Measurements from ENCODE around the gene ATP2C2.
A peak's percentile ranks its signal among the peaks of the same experiment; 100 is the strongest.
"Not testable (repeated sequence)": the region's sequence is repeated elsewhere in the genome, so short reads cannot be mapped to it uniquely, and the experiment has no call there.

The ATP2C2 gene

GRCh38 chr16:84398701-84399100, 30.4 kb downstream of the ATP2C2 start:
- no peak for DNase-seq

GRCh38 chr16:84399912-84400311, 31.6 kb downstream of the ATP2C2 start:
- DNase-seq: not testable (repeated sequence)

DNA sequence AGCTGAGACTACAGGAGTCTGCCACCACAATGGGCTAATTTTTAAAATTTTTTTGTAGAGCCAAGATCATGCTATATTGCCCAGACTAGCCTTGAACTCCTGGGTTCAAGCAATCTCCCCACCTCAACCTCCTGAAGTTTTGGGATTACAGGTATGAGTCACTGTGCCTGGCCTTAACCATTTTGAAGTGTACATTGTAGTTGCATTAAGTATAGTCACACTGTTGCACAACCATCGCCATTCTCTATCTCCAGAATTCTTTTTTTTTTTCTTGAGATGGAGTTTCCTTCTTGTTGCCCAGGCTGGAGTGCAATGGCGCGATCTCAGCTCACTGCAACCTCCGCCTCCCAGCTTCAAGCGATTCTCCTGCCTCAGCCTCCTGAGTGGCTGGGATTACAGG, 35.1 kb downstream of the ATP2C2 start:
- not testable (repeated sequence) for DNase-seq

GRCh38 chr16:84404324-84404723, 36.0 kb downstream of the ATP2C2 start:
- no peak for DNase-seq

DNA sequence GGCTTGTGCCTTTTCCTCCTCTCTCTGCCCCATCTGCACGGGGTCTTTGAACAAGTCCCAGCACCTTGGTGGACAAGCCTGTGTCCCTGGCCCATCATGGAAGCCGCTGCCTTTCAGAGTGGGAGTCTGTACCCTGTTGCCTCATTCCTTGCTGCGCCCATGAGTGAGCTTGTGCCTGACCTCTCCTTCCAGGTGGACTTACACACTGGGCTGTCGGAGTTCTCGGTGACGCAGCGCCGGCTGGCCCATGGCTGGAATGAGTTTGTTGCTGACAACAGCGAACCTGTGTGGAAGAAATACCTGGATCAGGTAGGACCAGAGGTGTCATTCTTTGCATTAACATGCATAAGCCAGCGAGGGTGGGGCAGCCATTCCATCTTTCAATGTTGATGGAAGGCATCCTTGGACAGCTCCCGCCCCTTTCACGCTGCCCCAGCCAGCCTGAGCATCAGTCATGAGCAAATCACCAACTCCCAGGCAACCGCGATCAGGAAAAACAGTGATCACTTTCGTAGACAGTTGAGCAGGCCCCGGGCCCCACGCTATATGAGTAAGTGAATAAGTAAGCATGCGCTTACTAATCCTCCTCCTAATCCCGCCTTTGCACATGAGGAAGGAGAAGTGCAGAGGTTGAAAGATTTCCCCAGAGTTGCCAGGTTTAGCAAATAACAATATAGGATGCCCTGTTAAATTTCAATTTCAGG, 36.8 kb downstream of the ATP2C2 start:
- no peak for DNase-seq

GRCh38 chr16:84406006-84406963, 37.9 kb downstream of the ATP2C2 start:
- no peak for DNase-seq

DNA sequence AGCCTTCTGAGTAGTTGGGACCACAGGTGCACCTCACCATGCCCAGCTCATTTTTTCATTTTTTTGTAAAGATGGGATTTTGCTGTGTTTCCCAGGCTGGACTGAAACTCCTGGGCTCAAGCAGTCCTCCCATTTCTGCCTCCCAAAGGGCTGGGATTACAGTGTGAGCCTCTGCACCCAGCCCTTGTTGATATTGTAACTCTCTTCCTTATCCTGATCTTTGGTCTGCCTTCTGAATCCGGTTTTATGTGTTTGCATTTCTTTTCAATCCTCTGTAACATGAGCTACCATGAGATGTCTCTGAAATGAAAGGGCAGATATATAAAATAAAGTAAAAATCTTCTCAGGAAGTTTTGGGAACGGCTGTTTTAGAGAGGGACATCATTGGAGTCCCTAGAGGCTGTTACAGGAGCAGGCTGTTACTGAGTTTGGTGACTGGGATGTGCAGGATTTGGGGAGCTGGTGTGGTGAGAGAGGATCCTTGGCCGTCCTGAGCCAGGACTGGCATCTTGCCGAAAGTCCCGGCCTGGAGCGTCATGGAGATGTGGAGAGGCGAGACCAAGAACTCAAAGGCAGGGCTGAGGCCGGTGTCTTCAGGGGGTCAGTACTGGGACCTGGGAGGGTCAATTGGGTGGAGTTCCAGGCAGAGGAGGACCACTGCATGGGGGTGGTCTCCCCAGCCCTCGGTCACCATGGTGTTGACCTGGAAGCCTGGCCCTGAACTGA, 39.4 kb downstream of the ATP2C2 start:
- no peak for DNase-seq

DNA sequence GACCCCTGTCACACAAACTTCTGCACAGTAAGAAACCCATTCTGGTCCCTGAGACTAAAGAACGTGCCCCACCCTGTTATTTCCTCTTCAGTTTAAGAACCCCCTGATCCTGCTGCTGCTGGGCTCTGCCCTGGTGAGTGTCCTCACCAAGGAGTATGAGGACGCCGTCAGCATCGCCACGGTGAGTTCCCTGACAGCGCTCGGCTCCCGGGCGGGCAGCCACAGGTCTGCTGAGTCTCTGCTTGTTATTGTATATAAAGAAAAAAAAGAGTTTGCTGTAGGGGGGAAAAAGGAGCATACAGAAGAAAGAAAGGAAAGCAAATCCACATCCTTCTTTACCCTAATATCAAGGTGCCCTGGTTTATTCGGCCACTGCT, 40.0 kb downstream of the ATP2C2 start:
- DNase-seq: no peak

- DNase-seq: no peak
These were observed 40.5 kb downstream of the ATP2C2 start for GRCh38 chr16:84408856-84409255.

DNA sequence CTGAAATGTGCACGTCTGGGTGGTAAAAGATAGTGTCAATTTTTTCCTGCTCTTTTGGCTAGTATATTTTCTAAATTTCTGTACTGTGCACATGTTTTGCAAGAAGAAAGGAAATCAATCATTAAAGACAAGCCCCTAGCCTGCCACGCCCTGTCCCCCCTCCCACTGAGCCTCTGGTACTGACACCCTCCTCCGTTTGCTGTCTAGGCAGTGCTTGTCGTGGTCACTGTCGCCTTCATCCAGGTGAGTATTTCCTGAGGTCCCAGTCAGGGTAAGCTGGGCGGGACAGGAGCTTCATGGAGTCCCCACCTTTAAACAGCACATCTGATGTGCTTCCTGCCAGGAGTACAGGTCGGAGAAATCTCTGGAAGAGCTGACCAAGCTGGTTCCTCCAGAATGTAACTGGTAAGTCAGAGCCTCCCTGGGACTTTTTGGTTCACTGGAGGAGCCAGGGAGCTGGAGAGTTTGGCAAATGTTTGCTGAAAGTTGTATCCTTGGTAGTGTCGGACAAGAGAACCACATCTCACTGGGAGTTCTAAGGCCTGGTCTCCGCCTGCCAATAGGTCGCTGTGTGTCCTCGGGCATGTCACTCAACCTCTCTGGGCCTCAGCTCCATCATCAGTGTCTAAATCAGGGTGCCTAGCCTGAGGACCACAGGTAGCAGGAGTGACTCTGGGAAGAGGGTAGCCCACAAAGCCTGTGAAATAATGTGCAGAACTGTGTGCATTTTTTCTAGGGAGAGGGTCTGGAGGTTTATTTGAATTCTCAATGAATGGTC, 42.2 kb downstream of the ATP2C2 start:
- DNase-seq: no peak

GRCh38 chr16:84411768-84412167, 43.4 kb downstream of the ATP2C2 start:
- no peak for DNase-seq

- DNase-seq: no peak
These were observed 43.9 kb downstream of the ATP2C2 start for GRCh38 chr16:84412262-84412661.

DNA sequence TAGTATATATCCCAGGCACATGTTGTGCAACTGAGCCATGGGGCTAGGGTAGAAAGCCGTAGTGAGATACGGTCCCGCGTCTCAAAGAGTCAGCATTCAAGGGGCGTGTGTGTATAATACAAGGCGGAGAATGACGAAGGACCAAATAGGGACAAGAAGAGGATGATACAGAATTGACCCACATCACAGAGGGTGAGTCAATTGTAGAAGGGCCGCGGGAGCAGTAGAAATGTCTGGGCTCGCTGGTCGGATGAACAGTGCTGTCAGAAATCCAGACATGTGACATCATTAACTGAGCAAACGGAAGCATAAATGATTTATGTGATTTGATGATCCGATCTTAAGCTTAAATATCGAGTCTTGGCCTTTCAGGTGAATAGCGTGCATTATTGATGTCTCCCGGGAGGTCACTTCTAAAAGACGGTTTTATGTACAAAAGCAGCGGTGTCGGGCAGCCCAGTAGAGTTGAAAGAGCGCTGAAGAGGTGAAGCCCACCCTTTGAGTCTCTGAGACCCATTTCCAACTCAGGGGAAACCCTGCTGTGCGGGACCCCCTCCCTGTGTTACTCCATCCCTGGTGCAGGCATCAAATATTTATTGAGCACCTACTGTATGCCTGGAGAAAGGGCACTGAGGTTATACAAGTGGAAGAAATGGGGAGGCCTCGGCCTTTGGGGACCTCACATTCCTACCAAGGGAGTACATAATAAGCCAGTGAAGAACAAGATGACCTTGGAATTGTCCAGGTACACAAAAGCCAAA, 45.1 kb downstream of the ATP2C2 start:
- no peak for DNase-seq

DNA sequence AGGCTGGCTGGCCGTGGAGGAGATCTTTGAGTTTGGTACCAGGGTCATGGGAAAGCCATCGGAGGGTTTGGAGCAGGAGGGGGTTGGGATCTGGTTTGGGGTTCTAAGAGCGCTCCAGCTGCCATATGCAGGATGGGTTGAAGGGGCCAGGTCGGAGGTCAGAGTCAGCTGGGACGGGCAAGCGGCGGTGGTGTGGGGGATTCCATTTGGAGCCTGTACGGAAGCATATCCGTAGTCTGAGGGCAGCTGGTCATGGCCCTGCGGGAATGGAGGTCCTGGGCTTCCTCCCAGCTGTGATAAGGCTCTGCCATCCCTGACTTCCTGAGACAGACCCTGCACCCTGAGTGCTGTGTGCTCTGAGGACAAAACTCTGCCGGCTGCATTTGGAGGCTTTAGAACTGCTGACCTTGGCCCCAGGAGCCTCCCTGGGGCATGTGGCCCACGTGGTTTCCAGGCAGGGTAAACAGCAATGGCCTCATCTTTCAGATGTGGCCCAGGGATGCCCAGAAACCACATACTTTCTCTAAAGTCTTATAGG, 46.5 kb downstream of the ATP2C2 start:
- DNase-seq: no peak

DNA sequence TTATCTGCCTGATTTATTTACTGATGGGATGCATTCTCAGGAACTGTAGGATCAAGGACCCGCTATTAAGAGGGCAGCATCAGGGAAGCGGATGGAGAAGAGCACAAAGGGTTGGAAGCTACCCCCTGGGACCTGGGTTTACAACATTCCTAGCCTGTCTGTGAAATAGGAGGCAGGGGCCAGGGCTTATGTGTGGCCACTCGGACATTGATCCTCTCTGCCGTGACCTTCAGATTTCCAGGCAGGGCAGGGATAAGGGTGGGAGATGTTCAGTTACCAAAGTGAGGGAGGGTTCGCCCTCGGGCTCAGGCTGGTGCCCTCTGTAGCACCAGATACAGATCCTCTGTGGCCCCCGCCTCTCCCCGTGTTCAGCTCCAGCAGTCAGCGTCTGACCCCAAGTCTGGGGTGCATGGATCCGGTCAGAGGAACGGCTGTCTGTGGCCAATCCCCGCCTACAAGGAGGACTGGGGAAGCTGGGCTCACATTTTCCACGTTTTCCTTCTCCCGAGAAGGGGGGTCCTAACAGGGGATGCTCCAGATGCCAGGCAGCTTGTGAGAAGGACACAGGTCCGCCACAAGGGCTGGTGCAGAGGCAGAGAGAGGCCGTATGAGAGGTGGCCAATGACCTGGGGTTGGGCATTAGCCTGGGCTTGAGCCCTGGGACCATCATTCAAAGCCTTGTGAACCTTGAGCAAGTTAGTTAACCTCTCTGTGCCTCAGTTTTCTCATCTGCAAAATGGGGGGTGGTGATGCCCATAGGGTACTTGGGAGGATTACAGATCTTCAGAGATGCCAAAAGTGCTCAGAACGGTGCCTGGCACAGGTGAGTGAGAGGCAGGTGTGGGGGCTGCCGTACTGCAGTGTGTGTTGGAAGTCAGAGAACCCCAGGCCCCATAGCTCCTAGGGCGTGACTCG, 48.3 kb downstream of the ATP2C2 start:
- DNase-seq: no peak

- DNase-seq: no peak
These were observed 49.9 kb downstream of the ATP2C2 start for GRCh38 chr16:84418056-84418849.

DNA sequence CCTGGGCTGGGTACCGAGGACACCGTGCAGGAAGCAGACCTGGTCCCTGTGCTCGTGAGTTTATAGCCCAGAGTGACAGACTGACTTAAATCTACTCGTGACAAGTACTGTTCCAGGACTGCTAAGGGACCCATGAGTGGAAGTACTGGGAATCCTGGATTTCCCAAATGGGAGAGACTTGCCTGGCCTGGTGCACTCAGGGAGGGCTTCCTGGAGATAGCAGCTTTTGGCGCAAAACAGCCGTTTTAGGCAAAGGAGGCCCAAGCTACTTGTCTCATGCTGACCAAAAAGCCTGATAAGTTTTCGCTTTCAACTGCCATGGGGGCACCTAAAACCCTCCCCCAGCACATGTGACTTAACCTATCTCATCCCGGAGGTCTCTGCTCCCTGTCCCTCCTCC, 51.4 kb downstream of the ATP2C2 start:
- DNase-seq: no peak

- peak; percentile 5 for DNase-seq
These were observed 52.2 kb downstream of the ATP2C2 start for GRCh38 chr16:84420556-84420955.

DNA sequence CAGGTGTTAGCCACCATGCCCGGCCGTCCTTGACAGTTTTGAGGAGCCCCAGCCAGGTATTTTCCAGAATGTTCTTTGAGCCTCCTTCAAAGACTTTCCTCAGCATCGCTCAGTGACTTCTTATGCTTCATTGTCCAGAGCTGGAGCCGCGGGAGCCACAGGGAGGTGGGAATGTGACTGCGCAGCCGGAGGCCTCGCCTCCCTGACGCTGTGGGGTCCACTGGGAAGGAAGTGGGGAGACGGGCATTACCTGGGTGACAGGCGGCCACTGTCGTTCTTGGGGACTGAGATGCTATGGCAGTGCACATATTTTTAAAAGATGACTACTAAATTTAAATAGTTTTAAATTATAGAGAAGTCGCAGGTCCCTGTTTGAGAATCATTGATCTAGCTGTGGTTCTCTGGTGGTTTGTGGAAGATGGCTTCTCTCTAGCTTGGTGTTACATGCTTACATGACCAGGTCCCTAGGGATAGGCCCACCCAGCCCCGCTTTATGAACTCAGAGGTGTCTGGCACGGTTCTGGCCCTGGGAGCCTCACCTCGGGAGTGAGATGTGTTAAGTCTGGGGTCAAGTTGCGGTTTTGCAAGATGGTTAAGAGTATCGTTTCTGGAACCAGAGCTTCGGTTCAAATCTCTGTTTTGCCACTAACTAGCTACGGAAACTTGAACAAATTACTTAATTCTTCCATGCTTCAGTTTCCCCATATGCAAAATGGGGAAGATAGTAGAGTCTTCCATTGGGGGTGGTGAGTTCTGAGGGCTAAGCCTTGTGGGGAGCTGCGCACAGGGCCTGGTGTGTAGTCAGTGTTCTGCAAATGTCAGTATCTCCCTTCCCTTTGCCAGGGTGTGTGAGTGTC, 53.0 kb downstream of the ATP2C2 start:
- DNase-seq: no peak
